HCT116 (cell line): ENCODE measurements around the gene SLC6A8. TPM values are rescaled to one million over a fixed set of nuclear protein-coding genes. Genes with fewer than 3 reads are reported as not detected.
A peak's percentile ranks its signal among the peaks of the same experiment; 100 is the strongest.

Source experiments
- ATAC-seq: fragments of 200-7000 bp; cut with Tn5 transposase; 2 replicates; pipeline ENCODE4 v1.9.1; 2020; ENCODE audit warnings: mild to moderate bottlenecking, moderate library complexity
- BruUV-seq: library from RNA; stranded (reverse); fragments of 400-500 nt; replicated peaks from 2 replicates; lab custom pipeline; 2021; lab: Mats Ljungman, UMichigan
- CTCF ChIA-PET: fragments of 300-600 bp; sonication (Branson Sonifier 250); formaldehyde crosslinking; loops from one replicate; lab custom pipeline; 2021; ENCODE audit warnings: antibody characterized with exemption; lab: Charles Lee
- POLR2A ChIA-PET: fragments of 300-600, 350-600 bp; sonication (Branson Sonifier 250); formaldehyde crosslinking; loops from one replicate; lab custom pipeline; 2021; ENCODE audit warnings: antibody characterized with exemption; lab: Charles Lee
- RAD21 ChIA-PET, 2 experiments: fragments of 300-600 bp; sonication (Branson Sonifier 250); formaldehyde crosslinking; loops; one replicate each; lab custom pipeline; 2023; ENCODE audit warnings: low total read pairs in 2 of 2; ENCODE audit not compliant: uncharacterized antibody in 2 of 2, unreplicated experiment in 2 of 2, low non-redundant PET in 1 of 2; lab: Charles Lee
- DNase-seq: peaks from one replicate; pipeline ENCODE4 v3.0.0-alpha.2; 2010; ENCODE audit warnings: low read depth, low spot score
- H2AFZ ChIP-seq: fragments of 200-600 bp; shearing (Covaris generic), sonication (generic); 2 replicates; pipeline ENCODE4 v1.6.1; 2017; ENCODE audit warnings: low read depth, mixed run types, mixed read lengths, antibody characterized with exemption, low read length; ENCODE audit not compliant: poor library complexity, severe bottlenecking
- H3K27ac ChIP-seq: 2 replicates; pipeline ENCODE4 v1.5.1; 2012; ENCODE audit warnings: low read depth, low read length
- H3K27me3 ChIP-seq: fragments of 200-600 bp; sonication (generic); 2 replicates; pipeline ENCODE4 v1.6.1; 2016; ENCODE audit warnings: mixed run types, low read length, mixed read lengths; ENCODE audit not compliant: insufficient read depth
- H3K36me3 ChIP-seq, 2 experiments: fragments of 200-500 bp in 1 of 2; fragments of 200-600 bp in 1 of 2; sonication (Bioruptor generic) in 1 of 2; sonication (generic) in 1 of 2; 2 replicates each; pipeline versions ENCODE4 v1.5.1 to v1.6.1; 2014 to 2016; ENCODE audit warnings: low read length in 2 of 2, inconsistent platforms in 1 of 2, mixed read lengths in 1 of 2, mixed run types in 1 of 2; ENCODE audit not compliant: insufficient read depth in 2 of 2, control insufficient read depth in 1 of 2
- H3K4me1 ChIP-seq, 2 experiments: fragments of 200-600 bp in 1 of 2; sonication (generic) in 1 of 2; 2 replicates each; pipeline versions ENCODE4 v1.5.1 to v1.6.1; 2012 to 2017; ENCODE audit warnings: low read length in 2 of 2, inconsistent platforms in 1 of 2, mild to moderate bottlenecking in 1 of 2, mixed read lengths in 1 of 2, mixed run types in 1 of 2, moderate library complexity in 1 of 2; ENCODE audit not compliant: insufficient read depth in 2 of 2, control insufficient read depth in 1 of 2
- H3K4me2 ChIP-seq: fragments of 200-600 bp; sonication (generic); 2 replicates; pipeline ENCODE4 v1.6.1; 2017; ENCODE audit warnings: mixed run types, low read length, mixed read lengths
- H3K4me3 ChIP-seq, 2 experiments: fragments of 200-600 bp in 1 of 2; sonication (generic) in 1 of 2; replicated peaks in 1 of 2; 2 replicates each; pipeline ENCODE4 v1.5.1; 2011 to 2016; ENCODE audit warnings: low read length in 2 of 2, control low read depth in 1 of 2, low read depth in 1 of 2, mild to moderate bottlenecking in 1 of 2, mixed read lengths in 1 of 2, mixed run types in 1 of 2
- H3K79me2 ChIP-seq: fragments of 200-600 bp; sonication (generic); 2 replicates; pipeline ENCODE4 v1.6.1; 2017; ENCODE audit warnings: mild to moderate bottlenecking, mixed run types, low read length, moderate library complexity, mixed read lengths; ENCODE audit not compliant: insufficient read depth
- H3K9ac ChIP-seq: fragments of 200-600 bp; sonication (generic); 2 replicates; pipeline ENCODE4 v1.6.1; 2016; ENCODE audit warnings: low read length, mixed read lengths
- H3K9me2 ChIP-seq: fragments of 200-600 bp; sonication (generic), shearing (Covaris generic); 2 replicates; pipeline ENCODE4 v1.6.1; 2017; ENCODE audit warnings: mixed run types, mild to moderate bottlenecking, moderate library complexity; ENCODE audit not compliant: insufficient read depth
- H3K9me3 ChIP-seq, 2 experiments: fragments of 200-500 bp in 1 of 2; fragments of 200-600 bp in 1 of 2; sonication (Bioruptor generic) in 1 of 2; sonication (generic) in 1 of 2; 2 replicates each; pipeline ENCODE4 v1.6.1; 2014 to 2017; ENCODE audit warnings: low read length in 2 of 2, mixed read lengths in 2 of 2, inconsistent platforms in 1 of 2, low read depth in 1 of 2, mild to moderate bottlenecking in 1 of 2, mixed run types in 1 of 2, moderate library complexity in 1 of 2; ENCODE audit not compliant: control insufficient read depth in 1 of 2, insufficient read depth in 1 of 2
- H4K20me1 ChIP-seq: fragments of 200-600 bp; sonication (generic), shearing (Covaris generic); 2 replicates; pipeline ENCODE4 v1.6.1; 2017; ENCODE audit warnings: mixed run types, mild to moderate bottlenecking, moderate library complexity; ENCODE audit not compliant: insufficient read depth
- EZH2phosphoT487 ChIP-seq: fragments of 200-600 bp; IDR thresholded peaks from 2 replicates; pipeline ENCODE4 v1.6.1; 2018; ENCODE audit warnings: antibody characterized with exemption, borderline replicate concordance
- POLR2AphosphoS5 ChIP-seq: IDR thresholded peaks from 2 replicates; pipeline ENCODE4 v1.6.1; 2011; ENCODE audit warnings: mild to moderate bottlenecking, low read depth, low read length, moderate library complexity
- RAD21 ChIP-seq: IDR thresholded peaks from 2 replicates; pipeline ENCODE4 v1.6.1; 2012; ENCODE audit warnings: low read depth, mild to moderate bottlenecking
- SRF ChIP-seq: IDR thresholded peaks from 2 replicates; pipeline ENCODE4 v1.6.1; 2012; ENCODE audit warnings: low read depth
- ZFX ChIP-seq: fragments of 450-650 bp; IDR thresholded peaks from 2 replicates; pipeline ENCODE4 v1.6.1; 2017
- intact Hi-C: fragments of 100-400 bp; cut with micrococcal nuclease; formaldehyde crosslinking; loops from 2 replicates; pipeline ENCODE4 v1.10.0; 2022
- total RNA-seq: library from RNA; stranded (reverse); gene quantifications from one replicate; pipeline ENCODE4 v1.2.1, GENCODE V29; 2021; ENCODE audit not compliant: unreplicated experiment
- TF ChIP-seq, protein P1 (sequence below), 3 experiments: fragments of 200-600 bp in 1 of 3; sonication (generic) in 1 of 3; IDR thresholded peaks in 2 of 3; conservative IDR thresholded peaks in 1 of 3; 2 replicates each; pipeline ENCODE4 v1.5.1; 2012 to 2017; ENCODE audit warnings: low read depth in 2 of 3, low read length in 2 of 3, antibody characterized with exemption in 1 of 3, borderline replicate concordance in 1 of 3, control low read depth in 1 of 3, mild to moderate bottlenecking in 1 of 3, mixed read lengths in 1 of 3, mixed run types in 1 of 3, moderate library complexity in 1 of 3; ENCODE audit not compliant: insufficient read depth in 1 of 3

Gene SLC6A8
- total RNA-seq, 1 experiment from 2014 or later: 101 TPM

DNA sequence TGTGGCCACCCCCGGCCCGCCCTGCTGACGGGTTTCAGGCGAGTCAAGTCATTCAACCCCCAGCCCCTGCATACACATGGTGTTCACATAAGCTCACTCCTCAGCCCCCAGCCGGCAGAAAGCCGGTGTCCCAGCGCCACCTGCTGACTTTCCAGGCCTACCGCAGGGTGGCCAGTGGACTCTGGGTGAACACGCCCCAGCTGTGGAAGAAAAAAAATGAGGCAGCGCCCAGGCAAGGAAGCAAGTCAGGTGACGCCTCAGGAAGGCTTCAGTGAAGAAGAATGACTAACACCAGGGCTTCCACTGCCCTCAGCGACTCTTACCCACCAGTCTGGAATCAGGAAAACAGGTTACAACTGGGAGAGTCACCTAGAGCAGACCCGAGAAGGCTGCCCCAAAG is 20.7 kb downstream of the SLC6A8 start:
- no peak overlapping the region for H2AFZ ChIP-seq
- ATAC-seq (peak; percentile 93), DNase-seq (no peak)
- H3K9me2 ChIP-seq: no peaks in the 10 kb centered on the region
- no peaks in the 10 kb centered on the region for H4K20me1 ChIP-seq
- no peak overlapping the region for H3K9ac ChIP-seq
- no TSS peak for BruUV-seq
- no peaks in the 10 kb centered on the region; a peak in 2 of 4 replicates for H3K36me3 ChIP-seq
- H3K4me1 ChIP-seq: peaks cover 0 to 7% of the 10 kb centered on the region in 2 experiments; a peak in 1 of 4 replicates
- ChIA-PET CTCF (interaction anchor here (0.9 to 1.3 kb wide), 4 partner anchors 21 to 169 kb away, joined by 4 to 11 read pairs (median 4); partner anchors contain the start of gene SLC6A8), RAD21 (no interaction called here)
- H3K27me3 ChIP-seq: no peaks in the 10 kb centered on the region
- H3K79me2 ChIP-seq: peaks cover 13% of the 10 kb centered on the region; the same call in 1 of the 2 replicates
- no peak for TF ChIP-seq SRF
- TF ChIP-seq EZH2phosphoT487: no peak
- TF ChIP-seq, protein P1, sequence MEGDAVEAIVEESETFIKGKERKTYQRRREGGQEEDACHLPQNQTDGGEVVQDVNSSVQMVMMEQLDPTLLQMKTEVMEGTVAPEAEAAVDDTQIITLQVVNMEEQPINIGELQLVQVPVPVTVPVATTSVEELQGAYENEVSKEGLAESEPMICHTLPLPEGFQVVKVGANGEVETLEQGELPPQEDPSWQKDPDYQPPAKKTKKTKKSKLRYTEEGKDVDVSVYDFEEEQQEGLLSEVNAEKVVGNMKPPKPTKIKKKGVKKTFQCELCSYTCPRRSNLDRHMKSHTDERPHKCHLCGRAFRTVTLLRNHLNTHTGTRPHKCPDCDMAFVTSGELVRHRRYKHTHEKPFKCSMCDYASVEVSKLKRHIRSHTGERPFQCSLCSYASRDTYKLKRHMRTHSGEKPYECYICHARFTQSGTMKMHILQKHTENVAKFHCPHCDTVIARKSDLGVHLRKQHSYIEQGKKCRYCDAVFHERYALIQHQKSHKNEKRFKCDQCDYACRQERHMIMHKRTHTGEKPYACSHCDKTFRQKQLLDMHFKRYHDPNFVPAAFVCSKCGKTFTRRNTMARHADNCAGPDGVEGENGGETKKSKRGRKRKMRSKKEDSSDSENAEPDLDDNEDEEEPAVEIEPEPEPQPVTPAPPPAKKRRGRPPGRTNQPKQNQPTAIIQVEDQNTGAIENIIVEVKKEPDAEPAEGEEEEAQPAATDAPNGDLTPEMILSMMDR (IDR thresholded peaks at IDR 0.05 in 2 of 3, conservative IDR thresholded peaks at IDR 0.05 in 1 of 3; ENCODE audit: borderline replicate concordance in 1 of 3, insufficient read depth in 1 of 3, low read depth in 2 of 3, low read length in 2 of 3): peak; percentile 51 to 76 (median 62)
- peak; percentile 73 for TF ChIP-seq RAD21
- TF ChIP-seq ZFX: no peak
- TF ChIP-seq POLR2AphosphoS5: no peak
- TF ChIP-seq, all 23 proteins: peak for 2
- Histone ChIP-seq H3K4me3 (no peak overlapping the region), H3K9me3 (no peaks in the 10 kb centered on the region), H3K27ac (peak overlapping the region; percentile 53), H3K4me2 (no peak overlapping the region)
- POLR2A ChIA-PET: no interaction called here
- intact Hi-C loops: loop anchor here (5.0 kb wide), 1 partner anchor 151 kb away; no protein-coding TSS in a partner anchor
